ENCODE data around the gene ST6GAL1.

Gene ST6GAL1

GRCh38 chr3:187085021-187085666 lies 154.8 kb downstream of the ST6GAL1 start:
- DNase-seq, result no peak

GRCh38 chr3:187085933-187086332 lies 155.6 kb downstream of the ST6GAL1 start:
- DNase-seq, result no peak

DNA sequence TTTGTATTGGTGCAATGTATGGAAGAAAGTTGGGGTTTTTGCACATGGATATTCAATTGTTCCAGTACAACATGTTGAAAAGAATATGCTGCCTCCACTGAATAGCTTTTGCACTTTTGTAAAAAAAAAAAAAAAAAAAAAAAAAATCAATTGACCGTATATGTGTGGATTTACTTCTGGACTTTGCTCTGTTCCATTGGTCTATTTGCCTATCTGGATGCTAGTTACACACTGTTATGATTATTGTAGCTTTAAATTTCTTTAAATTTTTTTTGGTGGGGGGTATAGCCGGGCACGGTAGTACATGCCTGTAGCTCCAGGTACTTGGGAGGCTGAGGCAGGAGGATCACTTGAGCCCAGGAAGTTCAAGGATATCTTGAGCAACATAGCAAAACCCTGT lies 156.5 kb downstream of the ST6GAL1 start:
- no peak for DNase-seq

- DNase-seq, result no peak
Measured at GRCh38 chr3:187088701-187089100, 158.4 kb downstream of the ST6GAL1 start.

- no peak for DNase-seq
Measured at GRCh38 chr3:187093320-187093719, 163.0 kb downstream of the ST6GAL1 start.

DNA sequence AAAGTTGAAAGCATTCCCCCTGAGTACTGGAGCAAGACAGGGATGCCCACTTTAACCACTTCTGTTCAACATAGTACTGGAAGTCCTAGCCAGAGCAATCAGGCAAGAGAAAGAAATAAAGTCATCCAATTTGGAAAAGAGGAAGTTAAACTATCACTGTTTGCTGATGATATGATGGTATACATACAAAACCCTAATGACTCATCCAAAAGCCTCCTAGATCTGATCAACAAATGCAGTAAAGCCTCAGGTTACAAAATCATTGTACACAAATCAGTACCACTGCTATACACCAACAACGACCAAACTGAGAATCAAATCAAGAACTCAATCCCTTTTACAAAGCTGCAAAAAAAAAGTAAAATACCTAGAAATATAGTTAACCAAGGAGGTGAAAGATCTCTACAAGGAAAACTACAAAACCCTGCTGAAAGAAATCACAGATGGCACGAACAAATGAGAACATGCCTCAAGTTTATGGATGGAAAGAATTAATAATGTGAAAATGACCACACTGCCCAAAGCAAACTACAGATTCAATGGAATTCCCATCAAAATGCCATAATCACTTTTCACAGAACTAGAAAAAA lies 168.7 kb downstream of the ST6GAL1 start:
- DNase-seq, result no peak

DNA sequence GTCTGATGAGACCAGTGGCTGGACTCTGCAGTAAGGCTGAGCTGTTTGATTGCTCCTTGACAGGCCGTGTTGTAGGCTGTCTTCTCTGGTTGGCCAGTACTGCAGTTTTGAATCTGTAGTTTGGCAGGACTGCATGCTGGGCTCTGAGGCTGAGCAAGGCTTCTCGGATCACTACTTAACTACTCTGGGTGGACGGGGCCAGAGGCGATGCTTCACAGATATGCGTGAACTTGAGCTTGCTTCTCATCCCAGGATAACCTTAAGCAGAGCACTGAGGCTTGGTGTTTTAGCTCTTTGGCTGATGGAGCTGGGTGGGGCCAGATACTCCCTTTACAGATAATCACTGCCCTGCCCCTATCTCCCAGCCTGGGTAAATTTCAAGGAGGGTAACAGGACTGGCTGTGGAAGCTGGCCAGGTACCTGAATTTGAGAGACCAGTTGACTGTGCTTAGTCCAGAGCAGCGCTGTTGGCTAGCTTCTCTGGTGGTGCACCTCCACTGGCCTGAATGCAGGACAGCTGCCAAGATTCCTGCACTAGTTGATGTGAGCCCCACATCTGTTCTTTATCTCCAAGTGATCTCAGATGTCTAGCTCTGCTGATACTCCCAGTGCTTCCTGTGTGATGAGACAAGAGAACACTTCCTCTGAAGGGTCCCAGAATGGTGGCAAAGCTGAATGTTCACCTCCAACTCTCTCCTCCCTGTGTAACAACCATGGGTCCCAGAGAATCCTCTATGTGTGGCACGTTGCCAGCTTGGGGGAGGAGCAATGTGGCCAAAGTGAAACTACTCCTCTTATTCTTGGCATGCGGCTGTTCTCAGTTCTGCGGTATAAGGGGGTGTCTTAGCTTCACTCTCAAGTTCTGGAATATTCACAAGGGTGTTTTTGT lies 171.1 kb downstream of the ST6GAL1 start:
- no peak for DNase-seq

- DNase-seq, result no peak
Measured at GRCh38 chr3:187102073-187102634, 171.8 kb downstream of the ST6GAL1 start.

DNA sequence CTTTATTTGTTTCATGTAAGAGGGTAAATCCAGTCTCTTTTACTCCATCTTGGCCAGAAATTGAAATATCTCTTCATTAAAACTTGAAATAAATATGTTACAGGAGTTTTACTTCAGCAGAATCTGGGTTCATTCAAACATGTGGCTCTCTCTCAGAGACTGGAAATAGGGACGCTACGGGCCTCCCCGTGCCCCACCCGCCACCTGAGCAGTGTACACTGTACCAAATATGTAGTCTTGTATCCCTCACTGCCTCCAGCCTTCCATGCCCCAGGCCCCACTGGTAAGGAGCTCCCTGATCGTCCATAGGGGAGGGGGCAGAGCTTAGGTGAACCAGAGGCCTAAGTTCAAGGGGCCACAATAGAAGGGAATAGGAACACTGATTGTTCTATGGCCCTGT lies 172.9 kb downstream of the ST6GAL1 start:
- DNase-seq, result no peak

DNA sequence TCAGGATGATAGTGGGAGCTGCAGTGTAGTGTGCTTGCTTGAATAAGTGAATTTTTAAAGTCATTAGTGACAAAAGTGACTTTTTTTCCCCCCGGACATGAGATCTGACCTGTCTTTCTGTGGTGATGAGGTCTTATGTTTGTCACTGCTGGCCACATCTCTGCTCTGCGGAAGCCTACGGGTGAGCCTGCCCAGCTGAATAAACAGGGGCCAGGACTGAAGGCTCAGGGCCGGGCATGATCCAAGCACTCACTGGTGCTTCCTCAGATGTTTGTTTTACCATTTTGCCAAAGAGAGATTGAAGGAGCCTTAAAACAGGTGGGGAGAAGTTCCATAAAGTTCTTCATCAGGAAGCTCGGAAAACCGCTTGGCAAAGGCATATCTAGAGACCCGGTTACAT lies 174.0 kb downstream of the ST6GAL1 start:
- DNase-seq, result no peak

DNA sequence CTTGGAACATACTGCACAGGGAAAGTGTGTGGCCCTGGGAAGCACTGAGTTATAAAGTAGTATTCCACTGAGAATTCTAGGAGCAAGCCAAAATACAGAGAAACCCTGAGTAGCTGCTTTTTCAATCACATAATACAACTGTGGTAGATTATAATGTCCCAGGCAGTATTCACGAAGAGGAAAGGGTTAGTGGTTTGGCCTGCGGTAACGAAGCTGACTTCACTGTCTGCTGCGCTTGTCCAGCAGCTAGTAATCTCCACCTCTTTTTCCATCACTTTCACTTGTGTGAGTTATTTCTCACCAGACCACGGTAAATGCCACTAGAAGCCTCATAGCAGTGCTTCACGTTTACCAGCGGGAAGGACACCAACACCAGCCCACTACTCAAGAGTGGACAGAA lies 174.6 kb downstream of the ST6GAL1 start:
- DNase-seq, result no peak

DNA sequence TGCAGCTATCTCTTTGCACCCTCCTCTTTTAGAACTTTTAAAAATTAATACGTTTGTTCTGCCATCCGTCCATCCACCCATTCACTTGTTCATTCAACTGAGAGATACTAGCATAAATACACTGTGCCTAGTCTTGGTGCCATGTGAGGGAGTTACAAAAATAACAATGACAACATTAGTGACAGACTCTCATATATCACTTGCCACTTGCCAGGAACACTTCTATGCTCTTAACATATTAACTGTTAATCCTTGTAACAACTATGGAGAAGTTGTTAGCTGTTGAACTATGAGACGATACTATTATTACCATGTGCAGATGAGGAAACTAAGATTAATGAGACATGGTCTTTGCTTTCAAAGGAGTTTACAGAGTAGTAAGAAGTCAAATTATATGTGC lies 175.4 kb downstream of the ST6GAL1 start:
- DNase-seq, result no peak

DNA sequence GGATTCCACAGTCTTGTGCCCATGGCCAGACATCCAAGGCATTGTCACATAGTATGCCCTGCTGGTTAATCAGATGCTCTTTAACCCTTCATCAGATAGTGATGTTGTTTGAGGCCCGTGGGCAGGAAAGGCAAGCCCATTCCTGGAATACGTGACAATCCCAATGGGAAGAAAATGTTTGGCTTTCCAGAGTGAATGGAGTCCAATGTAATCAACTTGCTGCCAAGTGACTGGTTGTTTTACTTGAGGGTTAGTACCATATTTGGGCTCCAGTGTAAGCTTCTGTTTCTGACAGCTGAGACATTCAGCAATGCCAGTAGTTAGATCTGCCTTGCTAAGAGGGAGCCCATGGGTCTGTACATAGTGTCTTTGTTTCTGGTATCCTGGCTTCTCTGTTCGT lies 177.7 kb downstream of the ST6GAL1 start:
- DNase-seq, result no peak

DNA sequence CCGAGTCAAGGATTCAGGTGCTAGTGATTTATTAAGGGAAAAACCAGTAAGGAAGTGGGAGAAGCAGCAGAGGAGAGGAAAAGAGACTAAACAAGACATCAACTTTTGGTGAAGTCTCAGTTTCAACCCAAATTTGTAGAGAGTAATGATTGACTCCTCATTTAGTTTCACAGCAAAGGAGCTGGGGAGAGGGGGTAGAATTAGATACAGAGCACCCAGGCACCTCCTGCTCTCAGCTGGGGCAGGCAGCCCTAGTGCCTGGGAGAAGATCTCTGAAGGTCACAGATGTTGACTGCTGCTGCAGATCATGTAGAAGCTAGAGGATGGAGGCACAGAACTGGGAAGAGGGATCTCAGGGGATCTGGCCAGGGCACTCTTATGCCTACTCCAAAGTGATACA lies 179.8 kb downstream of the ST6GAL1 start:
- DNase-seq, result no peak

GRCh38 chr3:187112934-187113793 lies 182.8 kb downstream of the ST6GAL1 start:
- no peak for DNase-seq

DNA sequence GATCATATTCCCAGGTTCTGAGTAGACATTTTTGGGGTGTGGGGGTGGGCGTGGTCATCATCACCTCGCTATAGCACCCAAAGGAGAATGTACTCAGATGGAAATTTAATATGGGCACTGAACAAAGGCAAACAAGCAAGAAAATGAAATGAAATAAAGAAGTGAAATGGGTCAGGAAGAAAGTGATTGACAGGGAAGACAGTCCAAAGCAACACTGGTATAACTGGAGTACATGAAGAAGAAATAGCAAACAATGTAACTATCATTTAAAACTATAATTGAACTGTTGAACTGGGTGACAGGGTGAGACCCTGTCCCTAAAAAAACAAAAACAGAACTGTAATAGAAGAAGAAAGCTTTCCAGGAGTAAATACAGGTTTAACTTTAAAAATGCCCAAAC lies 184.2 kb downstream of the ST6GAL1 start:
- no peak for DNase-seq

GRCh38 chr3:187120326-187120725 lies 190.0 kb downstream of the ST6GAL1 start:
- DNase-seq, result no peak

DNA sequence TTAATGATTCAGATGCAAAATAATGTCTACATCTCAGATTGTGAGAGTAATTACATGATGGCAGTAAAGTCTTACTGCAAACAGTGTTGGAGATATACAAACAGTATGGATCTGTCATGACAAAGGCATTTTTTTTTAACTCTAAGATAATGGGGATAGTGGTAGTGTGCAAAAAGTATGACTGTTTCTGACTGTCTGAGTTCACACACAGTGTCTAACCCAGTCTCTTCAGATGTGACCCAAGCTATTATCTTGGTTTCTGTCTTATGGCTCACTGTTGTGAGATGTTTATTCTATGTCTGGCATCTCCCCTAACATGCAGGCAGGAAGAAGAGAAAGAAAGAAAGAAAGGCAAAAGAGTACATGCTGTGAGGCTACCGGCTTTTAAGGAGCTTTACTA lies 191.9 kb downstream of the ST6GAL1 start:
- no peak for DNase-seq

DNA sequence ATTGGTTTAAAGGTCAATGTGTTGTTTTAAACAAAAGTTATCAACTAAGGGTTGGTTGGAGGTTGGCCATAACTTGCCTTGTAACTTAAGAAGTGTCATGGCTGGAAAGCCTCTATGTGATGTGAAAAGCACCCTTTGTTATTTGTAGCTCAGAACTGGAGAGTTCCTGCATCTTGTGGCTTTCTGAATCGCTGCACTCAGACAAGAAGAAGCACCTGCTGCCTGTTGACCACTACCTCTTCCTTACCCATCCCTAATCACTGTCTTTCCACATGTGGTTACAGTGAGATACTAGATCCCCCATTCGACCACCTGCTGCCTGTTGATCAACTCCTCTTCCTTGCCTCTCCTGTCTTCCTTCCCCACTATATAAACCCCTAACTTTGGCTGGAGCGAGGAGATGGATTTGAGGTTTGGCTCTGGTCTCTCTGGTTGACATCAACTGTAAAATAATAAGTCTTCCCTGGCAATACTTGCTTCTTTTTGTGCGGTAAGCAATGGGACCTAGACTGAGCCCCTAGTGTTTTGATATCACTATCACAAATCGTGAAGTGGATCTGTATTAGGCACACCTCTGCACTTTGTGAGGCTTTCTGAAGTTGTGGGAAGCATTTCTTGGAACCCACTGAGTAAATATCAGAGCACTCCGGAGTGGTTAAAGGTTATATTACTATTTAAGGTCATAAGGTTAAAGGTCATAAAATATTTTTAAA lies 195.1 kb downstream of the ST6GAL1 start:
- DNase-seq, result no peak
